OCI-LY7 (cell line): ENCODE results near the gene EBF3. TPM values are rescaled to one million over a fixed set of nuclear protein-coding genes. Genes with fewer than 3 reads are reported as not detected.

ENCODE experiments used
- BruUV-seq: library from RNA; stranded (reverse); fragments of 400-500 nt; replicated peaks from 2 replicates; lab custom pipeline; 2021; lab: Mats Ljungman, UMichigan
- CTCF ChIA-PET: fragments of 300-600 bp; sonication (Branson Sonifier 250); formaldehyde crosslinking; loops from one replicate; lab custom pipeline; 2022; ENCODE audit warnings: antibody characterized with exemption; ENCODE audit not compliant: unreplicated experiment; lab: Charles Lee
- POLR2A ChIA-PET: fragments of 300-600 bp; sonication (Branson Sonifier 250); formaldehyde crosslinking; loops from one replicate; lab custom pipeline; 2022; ENCODE audit warnings: antibody characterized with exemption; lab: Charles Lee
- DNase-seq: peaks from one replicate; pipeline ENCODE4 v3.0.0-alpha.2; 2015; ENCODE audit warnings: low spot score
- H2AFZ ChIP-seq: fragments of 200-600 bp; sonication (generic), shearing (Covaris generic); 2 replicates; pipeline ENCODE4 v1.6.1; 2014; ENCODE audit warnings: mild to moderate bottlenecking, antibody characterized with exemption, low read length, moderate library complexity
- H3K27ac ChIP-seq: fragments of 200-600 bp; sonication (generic); 2 replicates; pipeline ENCODE4 v1.5.1; 2014; ENCODE audit warnings: mixed run types, low read depth, mild to moderate bottlenecking, moderate library complexity, low read length, inconsistent platforms; ENCODE audit not compliant: poor library complexity, severe bottlenecking
- H3K36me3 ChIP-seq: fragments of 200-600 bp; sonication (generic); 2 replicates; pipeline ENCODE4 v1.6.1; 2014; ENCODE audit warnings: mild to moderate bottlenecking, antibody characterized with exemption, low read length, moderate library complexity, mixed read lengths; ENCODE audit not compliant: insufficient read depth
- H3K4me1 ChIP-seq: fragments of 200-600 bp; sonication (generic); 2 replicates; pipeline ENCODE4 v1.5.1; 2014; ENCODE audit warnings: mild to moderate bottlenecking, low read length; ENCODE audit not compliant: insufficient read depth, poor library complexity, severe bottlenecking
- H3K4me2 ChIP-seq: fragments of 200-600 bp; sonication (generic); 2 replicates; pipeline ENCODE4 v1.6.1; 2014; ENCODE audit warnings: mild to moderate bottlenecking, low read length
- H3K4me3 ChIP-seq: fragments of 200-600 bp; sonication (generic); 2 replicates; pipeline ENCODE4 v1.5.1; 2014; ENCODE audit warnings: mild to moderate bottlenecking, low read depth, low read length; ENCODE audit not compliant: poor library complexity, severe bottlenecking
- H3K79me2 ChIP-seq: fragments of 200-600 bp; sonication (generic); 2 replicates; pipeline ENCODE4 v1.6.1; 2016; ENCODE audit warnings: low read depth, mild to moderate bottlenecking, low read length, moderate library complexity, mixed read lengths; ENCODE audit not compliant: insufficient read depth
- H3K9me2 ChIP-seq: fragments of 200-600 bp; sonication (generic); 2 replicates; pipeline ENCODE4 v1.6.1; 2016; ENCODE audit warnings: mild to moderate bottlenecking, low read length, mixed read lengths; ENCODE audit not compliant: insufficient read depth
- H3K9me3 ChIP-seq: fragments of 200-600 bp; sonication (generic); 2 replicates; pipeline ENCODE4 v1.6.1; 2014; ENCODE audit warnings: mild to moderate bottlenecking, mixed run types, low read length, mixed read lengths
- H4K20me1 ChIP-seq: fragments of 200-600 bp; sonication (generic); 2 replicates; pipeline ENCODE4 v1.6.1; 2014; ENCODE audit warnings: mild to moderate bottlenecking, antibody characterized with exemption, low read length, moderate library complexity, mixed read lengths; ENCODE audit not compliant: insufficient read depth
- CTCF ChIP-seq: fragments of 200-600 bp; sonication (generic); conservative IDR thresholded peaks from 2 replicates; pipeline ENCODE4 v1.5.1; 2014; ENCODE audit warnings: mild to moderate bottlenecking, antibody characterized with exemption, low read length, moderate library complexity, mixed read lengths
- EZH2phosphoT487 ChIP-seq: fragments of 200-600 bp; sonication (generic); IDR thresholded peaks from 2 replicates; pipeline ENCODE4 v1.6.1; 2018; ENCODE audit warnings: low read depth, borderline replicate concordance, mild to moderate bottlenecking, mixed run types, antibody characterized with exemption, low read length, moderate library complexity, mixed read lengths
- intact Hi-C: fragments of 100-400 bp; cut with micrococcal nuclease; formaldehyde crosslinking; loops from one replicate; pipeline ENCODE4 v1.10.0; 2022; ENCODE audit not compliant: unreplicated experiment
- total RNA-seq, 2 experiments: library from RNA; depleted of rRNA in 1 of 2; stranded (reverse); fragments of >200 nt in 1 of 2; shearing (Covaris generic) in 1 of 2; gene quantifications; 2 replicates each; pipeline ENCODE4 v1.2.3, GENCODE V29; 2014 to 2022

EBF3 gene
- total RNA-seq, 2 experiments from 2014 or later, result not detected

DNA sequence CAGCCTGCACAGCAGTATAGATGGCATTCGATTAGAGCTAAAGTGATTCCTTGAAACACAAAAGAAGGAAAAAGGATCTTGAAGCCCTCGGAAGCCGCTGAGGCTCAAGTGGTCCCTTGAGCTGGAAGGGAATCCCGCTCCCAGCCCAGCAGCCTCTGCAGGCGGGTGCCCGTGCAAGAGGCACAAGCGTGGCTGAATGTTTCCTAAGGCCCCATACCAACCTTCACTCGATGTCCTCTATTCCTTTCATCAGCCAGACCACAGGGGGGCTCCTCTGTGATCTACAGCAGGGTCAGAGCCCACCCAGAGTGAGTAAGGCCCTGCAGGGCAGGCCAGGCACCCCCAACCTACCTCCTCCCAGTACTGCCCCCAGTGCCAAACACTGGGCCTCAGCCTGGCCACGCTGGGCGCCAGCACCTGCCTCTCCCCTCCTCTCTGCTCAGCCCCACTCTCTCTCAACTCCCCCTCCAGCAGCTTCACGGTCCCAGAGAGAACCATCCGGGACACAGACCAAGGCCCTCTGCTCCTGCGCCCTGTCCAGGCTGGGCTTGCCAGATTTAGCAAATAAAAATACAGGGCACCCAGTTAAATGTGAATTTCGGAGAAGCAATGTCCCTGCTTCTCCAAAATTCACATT lies 30.5 kb downstream of the EBF3 start:
- BruUV-seq, result no TSS peak

DNA sequence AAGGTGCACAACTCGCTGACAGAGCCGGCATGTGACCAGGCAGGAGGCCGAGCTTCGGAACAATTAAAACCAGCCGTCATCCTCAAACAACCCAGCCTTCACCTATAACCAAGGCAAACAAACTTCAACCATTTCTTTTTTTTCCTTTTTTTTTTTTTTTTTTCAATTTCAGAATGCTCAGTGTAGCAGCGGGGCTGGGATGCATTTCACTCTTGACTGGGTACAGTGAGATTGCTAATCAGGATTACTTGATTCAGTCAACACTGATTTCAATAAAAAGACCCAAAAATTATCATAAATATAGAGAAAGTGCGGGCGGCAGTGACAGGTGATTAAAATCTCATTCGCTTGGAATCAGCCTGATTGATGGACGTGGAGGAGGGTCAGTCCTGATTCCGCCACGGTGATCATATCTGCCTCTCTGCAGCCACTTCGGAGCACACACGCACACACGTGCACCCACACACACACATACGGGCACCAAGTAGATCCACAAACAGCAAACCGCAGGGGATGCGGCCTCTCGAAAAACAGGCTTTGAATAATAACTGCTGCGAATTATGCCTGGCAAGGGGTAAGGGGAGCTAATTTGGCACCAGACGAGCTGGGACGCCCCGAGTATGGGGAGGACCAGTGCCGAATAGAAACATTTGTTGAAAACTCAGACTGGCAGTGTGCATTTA lies 31.2 kb downstream of the EBF3 start:
- Histone ChIP-seq H3K9me2 (no peaks in the 10 kb centered on the region), H2AFZ (no peak overlapping the region), H3K4me2 (no peak overlapping the region), H4K20me1 (no peaks in the 10 kb centered on the region), H3K36me3 (no peaks in the 10 kb centered on the region), H3K4me3 (no peak overlapping the region), H3K4me1 (no peaks in the 10 kb centered on the region), H3K27ac (no peak overlapping the region), H3K9me3 (no peaks in the 10 kb centered on the region), H3K79me2 (no peaks in the 10 kb centered on the region)
- DNase-seq, result no peak
- ChIA-PET POLR2A (no interaction called here), CTCF (no interaction called here)
- TF ChIP-seq CTCF (no peak), EZH2phosphoT487 (no peak)
- no TSS peak for BruUV-seq
- intact Hi-C loops, result no loop called here

More for the DNA sequence above, 30.5 kb downstream of the EBF3 start:
- DNase-seq, result no peak
- intact Hi-C loops, result no loop called here
- H2AFZ ChIP-seq, result no peak overlapping the region
- H3K9me3 ChIP-seq, result no peaks in the 10 kb centered on the region
- CTCF ChIA-PET, result no interaction called here
- H3K4me2 ChIP-seq, result no peak overlapping the region
- H3K4me1 ChIP-seq, result no peaks in the 10 kb centered on the region
- TF ChIP-seq CTCF (no peak), EZH2phosphoT487 (no peak)
- no peak overlapping the region for H3K27ac ChIP-seq
- no peaks in the 10 kb centered on the region for H3K79me2 ChIP-seq
- H3K4me3 ChIP-seq, result no peak overlapping the region
- POLR2A ChIA-PET, result interaction anchor here (0.8 kb wide), 1 partner anchor 230 kb away, joined by 3 read pairs; no protein-coding TSS in a partner anchor
- H3K9me2 ChIP-seq, result no peaks in the 10 kb centered on the region
- no peaks in the 10 kb centered on the region for H3K36me3 ChIP-seq
- no peaks in the 10 kb centered on the region for H4K20me1 ChIP-seq

GRCh38 chr10:129932182-129932581 lies 31.9 kb downstream of the EBF3 start:
- Histone ChIP-seq H4K20me1 (no peaks in the 10 kb centered on the region), H3K4me2 (no peak overlapping the region), H3K27ac (no peak overlapping the region), H3K79me2 (no peaks in the 10 kb centered on the region), H3K9me2 (no peaks in the 10 kb centered on the region), H3K9me3 (no peaks in the 10 kb centered on the region), H3K36me3 (no peaks in the 10 kb centered on the region), H2AFZ (no peak overlapping the region), H3K4me1 (no peaks in the 10 kb centered on the region), H3K4me3 (no peak overlapping the region)
- no TSS peak for BruUV-seq
- DNase-seq, result no peak
- intact Hi-C loops, result no loop called here
- TF ChIP-seq CTCF, result no peak
- no peak for TF ChIP-seq EZH2phosphoT487
- ChIA-PET POLR2A (no interaction called here), CTCF (no interaction called here)
